ENCODE data around the gene ENTREP1. TPM values are rescaled to one million over a fixed set of nuclear protein-coding genes. Genes with fewer than 3 reads are reported as not detected.
"Not testable (repeated sequence)": the region's sequence is repeated elsewhere in the genome, so short reads cannot be mapped to it uniquely, and the experiment has no call there.

Gene ENTREP1
- total RNA-seq, 1 donor from 2014 or later: 2.6 TPM

DNA sequence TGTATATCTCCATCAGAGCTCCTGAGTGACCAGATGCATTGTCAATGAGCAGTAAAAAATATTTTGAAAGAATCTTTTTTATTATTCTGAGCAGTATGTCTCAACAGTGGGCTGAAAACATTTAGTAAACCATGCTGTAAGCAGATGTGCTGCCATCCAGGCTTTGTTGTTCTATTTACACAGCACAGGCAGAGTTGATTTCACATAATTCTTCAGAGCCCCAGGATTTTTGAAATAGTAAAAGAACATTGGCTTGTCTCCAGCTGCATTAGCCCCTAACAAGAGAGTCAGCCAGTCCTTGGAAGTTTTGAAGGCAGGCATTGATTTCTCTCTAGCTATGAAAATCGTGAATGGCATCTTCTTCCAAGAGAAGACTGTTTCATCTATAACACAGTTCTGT lies 25.2 kb upstream of the ENTREP1 start:
- Mint-ChIP-seq H3K27ac (no peak overlapping the region), H3K9me3 (no peaks in the 10 kb centered on the region), H3K27me3 (ENCODE audit: low read depth) (no peaks in the 10 kb centered on the region), H3K4me1 (peaks cover 37% of the 10 kb centered on the region), H3K36me3 (no peaks in the 10 kb centered on the region), H3K4me3 (no peak overlapping the region)
- TF ChIP-seq, protein P1, sequence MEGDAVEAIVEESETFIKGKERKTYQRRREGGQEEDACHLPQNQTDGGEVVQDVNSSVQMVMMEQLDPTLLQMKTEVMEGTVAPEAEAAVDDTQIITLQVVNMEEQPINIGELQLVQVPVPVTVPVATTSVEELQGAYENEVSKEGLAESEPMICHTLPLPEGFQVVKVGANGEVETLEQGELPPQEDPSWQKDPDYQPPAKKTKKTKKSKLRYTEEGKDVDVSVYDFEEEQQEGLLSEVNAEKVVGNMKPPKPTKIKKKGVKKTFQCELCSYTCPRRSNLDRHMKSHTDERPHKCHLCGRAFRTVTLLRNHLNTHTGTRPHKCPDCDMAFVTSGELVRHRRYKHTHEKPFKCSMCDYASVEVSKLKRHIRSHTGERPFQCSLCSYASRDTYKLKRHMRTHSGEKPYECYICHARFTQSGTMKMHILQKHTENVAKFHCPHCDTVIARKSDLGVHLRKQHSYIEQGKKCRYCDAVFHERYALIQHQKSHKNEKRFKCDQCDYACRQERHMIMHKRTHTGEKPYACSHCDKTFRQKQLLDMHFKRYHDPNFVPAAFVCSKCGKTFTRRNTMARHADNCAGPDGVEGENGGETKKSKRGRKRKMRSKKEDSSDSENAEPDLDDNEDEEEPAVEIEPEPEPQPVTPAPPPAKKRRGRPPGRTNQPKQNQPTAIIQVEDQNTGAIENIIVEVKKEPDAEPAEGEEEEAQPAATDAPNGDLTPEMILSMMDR (IDR thresholded peaks at IDR 0.05; ENCODE audit: unreplicated experiment): no peak
- no peak for DNase-seq (ENCODE audit: low spot score in 2 of 2, unreplicated experiment in 2 of 2)

DNA sequence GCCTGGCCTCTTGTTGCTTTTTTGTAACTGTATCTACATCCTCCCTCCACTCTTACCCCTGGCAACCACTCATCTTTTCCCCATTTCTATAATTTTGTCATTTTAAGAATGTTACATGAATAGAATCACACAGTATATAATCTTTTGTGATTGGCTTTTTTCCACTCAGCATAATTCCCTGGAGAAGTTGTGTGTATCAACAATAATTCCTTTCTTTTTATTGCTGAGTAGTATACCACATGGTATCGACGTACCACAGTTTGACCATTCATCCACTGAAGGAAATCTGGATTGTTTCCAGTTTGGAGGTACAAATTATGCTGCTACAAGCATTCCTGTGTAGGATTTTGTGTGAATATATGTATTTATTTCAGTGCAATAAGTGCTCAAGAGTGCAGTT lies 21.7 kb upstream of the ENTREP1 start:
- no peak overlapping the region for H3K27ac Mint-ChIP-seq
- H3K9me3 Mint-ChIP-seq: peaks cover under 1% of the 10 kb centered on the region
- H3K27me3 Mint-ChIP-seq (ENCODE audit: low read depth): no peaks in the 10 kb centered on the region
- no peak overlapping the region for H3K4me3 Mint-ChIP-seq
- TF ChIP-seq, protein P1 (IDR thresholded peaks at IDR 0.05; ENCODE audit: unreplicated experiment): no peak
- peaks cover 24% of the 10 kb centered on the region for H3K4me1 Mint-ChIP-seq
- DNase-seq (ENCODE audit: low spot score in 2 of 2, unreplicated experiment in 2 of 2): no peak
- H3K36me3 Mint-ChIP-seq: no peaks in the 10 kb centered on the region

DNA sequence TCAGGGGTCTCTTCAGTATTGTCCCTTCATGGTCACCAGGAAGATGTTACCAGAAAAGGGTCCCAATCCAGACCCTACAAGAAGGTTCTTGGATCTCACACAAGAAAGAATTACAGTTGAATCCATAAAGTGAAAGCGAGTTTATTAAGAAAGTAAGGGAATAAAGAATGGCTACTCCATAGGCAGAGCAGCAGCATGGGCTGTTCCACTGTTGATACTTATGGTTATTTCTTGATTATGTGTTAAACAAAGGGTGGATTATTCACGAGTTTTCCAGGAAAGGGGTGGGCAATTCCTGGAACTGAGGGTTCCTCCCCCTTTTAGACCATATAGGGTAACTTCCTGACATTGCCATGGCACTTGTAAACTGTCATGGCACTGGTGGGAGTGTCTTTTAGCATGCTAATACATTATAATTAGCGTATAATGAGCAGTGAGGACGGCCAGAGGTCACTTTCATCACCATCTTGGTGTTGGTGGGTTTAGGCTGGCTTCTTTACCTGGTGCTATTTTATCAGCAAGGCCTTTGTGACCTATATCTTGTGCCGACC lies 18.0 kb upstream of the ENTREP1 start:
- not testable (repeated sequence) for DNase-seq (ENCODE audit: low spot score in 2 of 2, unreplicated experiment in 2 of 2); H3K36me3 Mint-ChIP-seq; H3K4me3 Mint-ChIP-seq; H3K27ac Mint-ChIP-seq; H3K27me3 Mint-ChIP-seq (ENCODE audit: low read depth)
- H3K9me3 Mint-ChIP-seq: peaks cover 15% of the 10 kb centered on the region
- H3K4me1 Mint-ChIP-seq: peaks cover 13% of the 10 kb centered on the region

DNA sequence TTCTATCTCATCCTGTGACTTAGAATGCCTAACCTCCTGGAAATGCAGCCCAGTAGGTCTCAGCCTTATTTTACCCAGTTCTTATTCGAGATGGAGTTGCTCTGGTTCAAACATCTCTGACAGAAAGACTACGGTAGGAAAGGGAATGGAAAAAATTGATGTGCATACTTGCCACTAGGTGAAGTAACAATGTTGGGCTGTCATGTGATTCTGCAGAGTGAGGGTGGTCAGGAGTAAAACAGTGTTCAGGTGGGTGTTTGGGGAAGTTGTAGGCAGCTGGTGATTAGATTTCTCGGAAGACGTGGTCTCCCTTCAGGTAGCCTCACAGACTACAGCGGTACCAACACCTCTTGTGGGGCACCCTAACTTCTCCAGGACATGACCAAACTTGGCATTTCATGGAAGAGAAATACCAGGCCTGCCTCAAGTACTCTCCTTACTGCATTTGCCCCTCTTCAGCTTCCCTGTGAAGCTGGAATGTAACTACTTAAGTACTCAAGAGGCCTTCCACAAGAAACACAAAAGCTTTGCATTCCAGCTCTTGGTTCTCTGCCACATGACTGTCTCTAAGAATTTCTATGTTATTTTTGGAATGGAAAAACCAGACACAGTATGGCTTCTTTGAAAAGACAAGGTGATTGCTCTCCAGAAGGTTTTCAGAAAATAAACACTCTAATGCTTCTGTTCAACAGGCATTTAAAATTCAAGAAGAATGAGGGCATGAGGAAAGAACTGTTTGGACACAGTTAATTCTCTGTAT lies 17.4 kb upstream of the ENTREP1 start:
- DNase-seq (ENCODE audit: low spot score in 2 of 2, unreplicated experiment in 2 of 2): no peak
- peaks cover 21% of the 10 kb centered on the region for H3K9me3 Mint-ChIP-seq
- peak overlapping the region; percentile 92 for H3K27ac Mint-ChIP-seq
- no peaks in the 10 kb centered on the region for H3K36me3 Mint-ChIP-seq
- H3K27me3 Mint-ChIP-seq (ENCODE audit: low read depth): no peaks in the 10 kb centered on the region
- TF ChIP-seq, protein P1 (IDR thresholded peaks at IDR 0.05; ENCODE audit: unreplicated experiment): no peak
- peaks cover 13% of the 10 kb centered on the region for H3K4me1 Mint-ChIP-seq
- H3K4me3 Mint-ChIP-seq: no peak overlapping the region

DNA sequence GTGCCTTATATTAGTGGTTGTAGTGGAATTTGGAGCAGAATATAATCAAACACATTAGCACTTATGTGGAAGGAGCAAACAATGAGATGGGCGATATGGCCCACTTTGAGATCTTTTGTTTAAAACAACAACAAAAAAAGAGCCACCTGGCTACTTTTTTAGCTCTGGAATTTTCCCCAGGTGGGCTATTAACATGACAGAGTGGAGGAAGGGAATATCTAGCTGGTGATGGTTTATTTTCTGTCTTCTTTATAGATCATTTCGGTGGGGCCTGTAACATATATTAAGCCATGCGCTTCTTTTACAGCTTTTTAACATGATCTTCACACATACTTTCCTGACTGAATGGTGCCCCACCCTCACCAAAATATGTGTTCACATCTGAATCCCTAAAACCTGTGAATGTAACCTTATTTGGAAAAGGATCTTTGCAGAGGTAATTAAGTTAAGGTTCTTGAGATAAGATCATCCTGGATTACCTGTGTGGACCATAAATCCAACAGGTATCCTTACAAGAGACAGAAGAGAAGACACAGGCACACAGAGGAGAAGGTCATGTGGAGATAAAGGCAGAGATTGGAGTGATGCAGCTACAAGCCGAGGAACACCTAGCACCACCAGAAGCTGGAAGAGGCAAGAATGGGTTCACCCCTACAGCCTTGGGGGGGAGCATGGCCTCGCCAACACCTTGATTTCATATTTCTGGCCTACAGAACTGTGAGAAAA lies 16.6 kb upstream of the ENTREP1 start:
- Mint-ChIP-seq H3K27me3 (ENCODE audit: low read depth) (no peaks in the 10 kb centered on the region), H3K4me3 (no peak overlapping the region), H3K36me3 (peaks cover under 1% of the 10 kb centered on the region), H3K27ac (peak overlapping the region; percentile 92), H3K4me1 (peaks cover 13% of the 10 kb centered on the region), H3K9me3 (peaks cover 21% of the 10 kb centered on the region)
- no peak for DNase-seq (ENCODE audit: low spot score in 2 of 2, unreplicated experiment in 2 of 2)
- TF ChIP-seq, protein P1 (IDR thresholded peaks at IDR 0.05; ENCODE audit: unreplicated experiment): no peak

DNA sequence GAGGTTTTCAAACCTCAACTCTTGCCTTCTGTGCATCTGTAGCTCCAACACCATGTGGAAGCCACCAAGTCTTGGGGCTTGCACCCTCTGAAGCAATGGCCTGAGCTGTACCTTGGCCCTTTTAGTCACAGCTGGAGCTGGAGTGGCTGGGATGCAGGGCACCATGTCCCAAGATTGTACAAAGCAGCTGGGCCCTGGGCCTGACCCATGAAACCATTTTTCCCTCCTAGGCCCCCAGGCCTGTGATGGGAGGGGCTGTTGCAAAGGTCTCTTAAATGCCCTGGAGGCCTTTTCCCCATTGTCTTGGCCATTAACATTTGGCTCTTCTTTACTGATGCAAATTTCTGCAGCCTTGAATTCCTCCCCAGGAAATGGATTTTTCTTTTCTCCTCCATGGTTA lies 11.8 kb upstream of the ENTREP1 start:
- H3K4me3 Mint-ChIP-seq: no peak overlapping the region
- H3K27ac Mint-ChIP-seq: no peak overlapping the region
- H3K9me3 Mint-ChIP-seq: peaks cover 29% of the 10 kb centered on the region
- TF ChIP-seq, protein P1 (IDR thresholded peaks at IDR 0.05; ENCODE audit: unreplicated experiment): no peak
- no peaks in the 10 kb centered on the region for H3K27me3 Mint-ChIP-seq (ENCODE audit: low read depth)
- no peak for DNase-seq (ENCODE audit: low spot score in 2 of 2, unreplicated experiment in 2 of 2)
- peaks cover 4% of the 10 kb centered on the region for H3K36me3 Mint-ChIP-seq
- H3K4me1 Mint-ChIP-seq: peaks cover 4% of the 10 kb centered on the region

Data from mesothelial cell of epicardium (in vitro differentiated cells).